K562 (cell line): ENCODE measurements around the gene OGN.

Source experiments
- ADNP ChIP-seq: fragments of 200-800 bp; sonication (Bioruptor generic); IDR thresholded peaks from 2 replicates; pipeline ENCODE4 v1.6.1; 2016; ENCODE audit warnings: missing genetic modification characterization, missing compliant biosample characterization
- ATF6 ChIP-seq: sonication (generic); formaldehyde crosslinking; IDR thresholded peaks from 2 replicates; pipeline ENCODE4 v1.4.0; 2020; ENCODE audit warnings: mild to moderate bottlenecking, missing genetic modification reagents
- BHLHE40 ChIP-seq: IDR thresholded peaks from 2 replicates; pipeline ENCODE4 v1.6.1; 2011; ENCODE audit warnings: low read length, improper control_type of control experiment
- CTCF ChIP-seq, 3 experiments: IDR thresholded peaks in 2 of 3; conservative IDR thresholded peaks in 1 of 3; 2 replicates each; pipeline ENCODE4 v1.5.1; 2011 to 2012; ENCODE audit warnings: low read length in 3 of 3, mild to moderate bottlenecking in 3 of 3, control low read depth in 2 of 3, improper control_type of control experiment in 1 of 3, inconsistent platforms in 1 of 3, low read depth in 1 of 3, mixed read lengths in 1 of 3, moderate library complexity in 1 of 3; ENCODE audit not compliant: insufficient read depth in 2 of 3
- EP300 ChIP-seq: IDR thresholded peaks from 2 replicates; pipeline ENCODE4 v1.6.1; 2012; ENCODE audit warnings: low read length, improper control_type of control experiment
- LCOR ChIP-seq: sonication (generic); formaldehyde crosslinking; IDR thresholded peaks from 2 replicates; pipeline ENCODE4 v1.8.0; 2022; ENCODE audit warnings: mild to moderate bottlenecking, missing genetic modification reagents
- SREBF2 ChIP-seq: sonication (generic); formaldehyde crosslinking; IDR thresholded peaks from 2 replicates; pipeline ENCODE4 v1.4.0; 2020; ENCODE audit warnings: mild to moderate bottlenecking, missing genetic modification reagents
- TCF7L2 ChIP-seq: fragments of 150-350 bp; IDR thresholded peaks from 2 replicates; pipeline ENCODE4 v1.6.1; 2016; ENCODE audit warnings: low read depth, mild to moderate bottlenecking, low read length, moderate library complexity
- TRIM24 ChIP-seq, 2 experiments: fragments of 450-650 bp; IDR thresholded peaks; 2 replicates each; pipeline ENCODE4 v1.6.1; 2016
- YY1 ChIP-seq, 3 experiments: IDR thresholded peaks; 2 replicates each; pipeline ENCODE4 v1.6.1; 2011; ENCODE audit warnings: low read length in 2 of 3, mild to moderate bottlenecking in 2 of 3, moderate library complexity in 2 of 3, borderline replicate concordance in 1 of 3, control low read depth in 1 of 3, low read depth in 1 of 3; ENCODE audit not compliant: insufficient read depth in 3 of 3, insufficient replicate concordance in 2 of 3, control insufficient read depth in 1 of 3, insufficient read length in 1 of 3; ENCODE audit errors: extremely low read depth in 1 of 3
- ZKSCAN8 ChIP-seq: fragments of 200-800 bp; sonication (Bioruptor generic); IDR thresholded peaks from 2 replicates; pipeline ENCODE4 v1.6.1; 2016; ENCODE audit warnings: missing genetic modification characterization, missing compliant biosample characterization
- ZNF274 ChIP-seq: IDR thresholded peaks from 2 replicates; pipeline ENCODE4 v1.6.1; 2011; ENCODE audit warnings: low read depth, mild to moderate bottlenecking, low read length, moderate library complexity, borderline replicate concordance
- ZNF76 ChIP-seq: fragments of 250-450 bp; sonication (Bioruptor Pico); IDR thresholded peaks from 2 replicates; pipeline ENCODE4 v1.4.0; 2020; ENCODE audit warnings: mild to moderate bottlenecking, moderate library complexity, borderline replicate concordance

DNA sequence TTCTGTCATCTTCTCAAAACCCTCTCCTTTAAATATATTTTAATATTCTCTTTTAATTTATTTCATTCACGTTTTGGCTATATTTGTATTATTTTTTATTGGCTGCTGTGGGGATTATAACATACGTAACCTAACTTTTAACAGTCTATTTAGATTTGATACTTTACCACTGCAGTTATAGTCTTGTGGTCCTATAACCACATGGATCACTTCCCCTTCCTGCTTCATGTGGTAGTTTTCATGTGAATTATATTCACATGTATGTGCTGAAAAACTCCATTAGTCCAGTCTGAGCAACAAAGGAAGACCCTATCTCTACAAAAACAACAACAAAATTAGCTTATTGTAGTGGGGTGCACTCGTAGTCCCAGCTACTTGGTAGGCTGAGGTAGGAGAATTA is 44.3 kb downstream of the OGN start:
- TF ChIP-seq LCOR (CRISPR knock-in tag) (no peak), YY1 (IDR thresholded peaks at IDR 0.05; ENCODE audit: borderline replicate concordance in 1 of 3, control insufficient read depth in 1 of 3, extremely low read depth in 1 of 3, insufficient read depth in 3 of 3, insufficient read length in 1 of 3, insufficient replicate concordance in 2 of 3, low read depth in 1 of 3, low read length in 2 of 3) (no peak), ATF6 (CRISPR knock-in tag) (no peak), SREBF2 (CRISPR knock-in tag) (no peak), TRIM24 (IDR thresholded peaks at IDR 0.05) (no peak), ZKSCAN8 (CRISPR knock-in tag) (no peak), ADNP (tag) (no peak), CTCF (IDR thresholded peaks at IDR 0.05 in 2 of 3, conservative IDR thresholded peaks at IDR 0.05 in 1 of 3; ENCODE audit: insufficient read depth in 2 of 3, low read depth in 1 of 3, low read length in 3 of 3) (no peak), ZNF76 (CRISPR knock-in tag) (no peak), ZNF274 (no peak), EP300 (no peak), TCF7L2 (no peak), BHLHE40 (no peak)
